ENCODE results near the gene ANKRD44.

- TF ChIP-seq ZNF274 (IDR thresholded peaks at IDR 0.05; ENCODE audit: low read depth, low read length) (no peak), YY1 (IDR thresholded peaks at IDR 0.05; ENCODE audit: insufficient read depth, insufficient read length) (no peak), SUZ12 (IDR thresholded peaks at IDR 0.05; ENCODE audit: extremely low read depth, insufficient read depth, insufficient read length) (no peak)
Observed at GRCh38 chr2:197147942-197148341, 162.6 kb downstream of the ANKRD44 start.
